HepG2 (cell line): ENCODE measurements around the gene SLC23A3. TPM values are rescaled to one million over a fixed set of nuclear protein-coding genes. Genes with fewer than 3 reads are reported as not detected.
A peak's percentile ranks its signal among the peaks of the same experiment; 100 is the strongest.

Experiments
- CCAR2 ChIP-seq: fragments of 200-400 bp; formaldehyde crosslinking; optimal IDR thresholded peaks from 2 replicates; pipeline ENCODE3; 2018; ENCODE audit warnings: low read depth, mild to moderate bottlenecking, low read length, moderate library complexity
- CREB1 ChIP-seq, 2 experiments: fragments of 450-650 bp in 1 of 2; IDR thresholded peaks; 2 replicates each; pipeline ENCODE4 v1.6.1; 2016 to 2017; ENCODE audit warnings: control low read depth in 1 of 2, mild to moderate bottlenecking in 1 of 2, missing compliant biosample characterization in 1 of 2, missing genetic modification characterization in 1 of 2
- ELF3 ChIP-seq: IDR thresholded peaks from 2 replicates; pipeline ENCODE4 v1.6.1; 2016; ENCODE audit warnings: missing genetic modification reagents, missing compliant biosample characterization
- EP300 ChIP-seq, 3 experiments: sonication (generic) in 1 of 3; formaldehyde crosslinking in 1 of 3; IDR thresholded peaks; 2 replicates each; pipeline versions ENCODE4 v1.5.1 to v1.6.1; 2011 to 2020; ENCODE audit warnings: low read depth in 2 of 3, low read length in 2 of 3, borderline replicate concordance in 1 of 3, improper control_type of control experiment in 1 of 3, mild to moderate bottlenecking in 1 of 3, missing genetic modification reagents in 1 of 3, moderate library complexity in 1 of 3
- FOXJ3 ChIP-seq: sonication (generic); formaldehyde crosslinking; IDR thresholded peaks from 2 replicates; pipeline ENCODE4 v1.4.0; 2020; ENCODE audit warnings: missing genetic modification reagents, mild to moderate bottlenecking, borderline replicate concordance
- GFI1 ChIP-seq: sonication (generic); formaldehyde crosslinking; IDR thresholded peaks from 2 replicates; pipeline ENCODE4 v1.5.0; 2020; ENCODE audit warnings: missing genetic modification reagents, mild to moderate bottlenecking, borderline replicate concordance
- HES4 ChIP-seq: sonication (generic); formaldehyde crosslinking; IDR thresholded peaks from 2 replicates; pipeline ENCODE4 v1.9.0; 2021; ENCODE audit warnings: mild to moderate bottlenecking, missing genetic modification reagents, borderline replicate concordance
- JARID2 ChIP-seq: sonication (generic); formaldehyde crosslinking; IDR thresholded peaks from 2 replicates; pipeline ENCODE4 v1.8.1; 2023; ENCODE audit warnings: missing genetic modification reagents, inconsistent platforms; ENCODE audit not compliant: insufficient replicate concordance
- JUNB ChIP-seq: sonication (generic); formaldehyde crosslinking; IDR thresholded peaks from 2 replicates; pipeline ENCODE4 v1.8.0; 2022; ENCODE audit warnings: missing genetic modification reagents, mild to moderate bottlenecking, borderline replicate concordance
- MAZ ChIP-seq, 2 experiments: sonication (generic) in 1 of 2; formaldehyde crosslinking in 1 of 2; IDR thresholded peaks; 2 replicates each; pipeline versions ENCODE4 v1.5.0 to v1.6.1; 2012 to 2020; ENCODE audit warnings: low read depth in 2 of 2, mild to moderate bottlenecking in 2 of 2, borderline replicate concordance in 1 of 2, improper control_type of control experiment in 1 of 2, low read length in 1 of 2, missing genetic modification reagents in 1 of 2, moderate library complexity in 1 of 2
- NCOA5 ChIP-seq: sonication (generic); formaldehyde crosslinking; IDR thresholded peaks from 2 replicates; pipeline ENCODE4 v1.4.0; 2020; ENCODE audit warnings: missing genetic modification reagents
- NCOR1 ChIP-seq: fragments of 200-600 bp; sonication (generic); IDR thresholded peaks from 2 replicates; pipeline ENCODE4 v1.7.0; 2017; ENCODE audit warnings: antibody characterized with exemption, low read length, borderline replicate concordance
- NR2C2 ChIP-seq: sonication (generic); formaldehyde crosslinking; IDR thresholded peaks from 2 replicates; pipeline ENCODE4 v1.4.0; 2020; ENCODE audit warnings: missing genetic modification reagents, mild to moderate bottlenecking, moderate library complexity, borderline replicate concordance
- SMAD3 ChIP-seq: sonication (generic); formaldehyde crosslinking; IDR thresholded peaks from 2 replicates; pipeline ENCODE4 v1.4.0; 2020; ENCODE audit warnings: missing genetic modification reagents
- SRY ChIP-seq: sonication (generic); formaldehyde crosslinking; IDR thresholded peaks from 2 replicates; pipeline ENCODE4 v1.8.0; 2022; ENCODE audit warnings: mild to moderate bottlenecking, missing genetic modification reagents
- TBX2 ChIP-seq: sonication (generic); formaldehyde crosslinking; IDR thresholded peaks from 2 replicates; pipeline ENCODE4 v1.5.0; 2020; ENCODE audit warnings: missing genetic modification reagents, mild to moderate bottlenecking, borderline replicate concordance
- ZNF234 ChIP-seq: sonication (generic); formaldehyde crosslinking; conservative IDR thresholded peaks from 2 replicates; pipeline ENCODE4 v1.5.1; 2020; ENCODE audit warnings: mild to moderate bottlenecking, missing genetic modification reagents
- ZNF263 ChIP-seq: sonication (generic); formaldehyde crosslinking; IDR thresholded peaks from 2 replicates; pipeline ENCODE4 v1.4.0; 2020; ENCODE audit warnings: missing genetic modification reagents
- ZNF275 ChIP-seq: sonication (generic); formaldehyde crosslinking; IDR thresholded peaks from 2 replicates; pipeline ENCODE4 v1.8.0; 2022; ENCODE audit warnings: missing genetic modification reagents, mild to moderate bottlenecking, inconsistent platforms, borderline replicate concordance
- ZNF703 ChIP-seq: sonication (generic); formaldehyde crosslinking; IDR thresholded peaks from 2 replicates; pipeline ENCODE4 v1.5.1; 2020; ENCODE audit warnings: missing genetic modification reagents, mild to moderate bottlenecking, moderate library complexity, borderline replicate concordance
- ZNF749 ChIP-seq: sonication (generic); formaldehyde crosslinking; IDR thresholded peaks from 2 replicates; pipeline ENCODE4 v1.8.0; 2022; ENCODE audit warnings: mild to moderate bottlenecking, missing genetic modification reagents, moderate library complexity, borderline replicate concordance
- ZNF784 ChIP-seq: sonication (generic); formaldehyde crosslinking; IDR thresholded peaks from 2 replicates; pipeline ENCODE4 v1.5.1; 2020; ENCODE audit warnings: missing genetic modification reagents, mild to moderate bottlenecking, borderline replicate concordance
- ZNF878 ChIP-seq: sonication (generic); formaldehyde crosslinking; IDR thresholded peaks from 2 replicates; pipeline ENCODE4 v1.8.1; 2023; ENCODE audit warnings: mild to moderate bottlenecking, missing genetic modification reagents, moderate library complexity
- polyA plus RNA-seq, 8 experiments: library from polyadenylated mRNA; depleted of rRNA in 3 of 8; stranded (reverse) in 7 of 8; unstranded in 1 of 8; fragments of >200 nt; fragmentation: Illumina TruSeq in 4 of 8; extraction: Trizol in 4 of 8; gene quantifications; 2 replicates each; pipeline versions ENCODE4 v1.2.1 to v1.2.3, GENCODE V29; 2011 to 2016; ENCODE audit warnings: low read depth in 4 of 8, missing spikeins in 1 of 8, mixed read lengths in 1 of 8; ENCODE audit not compliant: insufficient read depth in 1 of 8
- total RNA-seq, 5 experiments: library from RNA; depleted of rRNA; stranded (reverse); fragments of >200 nt; fragmentation: Illumina TruSeq; extraction: Trizol; gene quantifications; 2 replicates each; pipeline ENCODE4 v1.2.3, GENCODE V29; 2016; ENCODE audit warnings: low read depth in 1 of 5
- TF ChIP-seq, protein P1 (sequence below): sonication (generic); formaldehyde crosslinking; IDR thresholded peaks from 2 replicates; pipeline ENCODE4 v1.5.0; 2020; ENCODE audit warnings: mild to moderate bottlenecking, missing genetic modification reagents, moderate library complexity

Gene SLC23A3
- total and polyA plus RNA-seq, 2 of the 13 experiments (the other 11 are each of a cell fraction or from before 2014, with no cell fraction given) = 0.38 to 0.78 TPM

DNA sequence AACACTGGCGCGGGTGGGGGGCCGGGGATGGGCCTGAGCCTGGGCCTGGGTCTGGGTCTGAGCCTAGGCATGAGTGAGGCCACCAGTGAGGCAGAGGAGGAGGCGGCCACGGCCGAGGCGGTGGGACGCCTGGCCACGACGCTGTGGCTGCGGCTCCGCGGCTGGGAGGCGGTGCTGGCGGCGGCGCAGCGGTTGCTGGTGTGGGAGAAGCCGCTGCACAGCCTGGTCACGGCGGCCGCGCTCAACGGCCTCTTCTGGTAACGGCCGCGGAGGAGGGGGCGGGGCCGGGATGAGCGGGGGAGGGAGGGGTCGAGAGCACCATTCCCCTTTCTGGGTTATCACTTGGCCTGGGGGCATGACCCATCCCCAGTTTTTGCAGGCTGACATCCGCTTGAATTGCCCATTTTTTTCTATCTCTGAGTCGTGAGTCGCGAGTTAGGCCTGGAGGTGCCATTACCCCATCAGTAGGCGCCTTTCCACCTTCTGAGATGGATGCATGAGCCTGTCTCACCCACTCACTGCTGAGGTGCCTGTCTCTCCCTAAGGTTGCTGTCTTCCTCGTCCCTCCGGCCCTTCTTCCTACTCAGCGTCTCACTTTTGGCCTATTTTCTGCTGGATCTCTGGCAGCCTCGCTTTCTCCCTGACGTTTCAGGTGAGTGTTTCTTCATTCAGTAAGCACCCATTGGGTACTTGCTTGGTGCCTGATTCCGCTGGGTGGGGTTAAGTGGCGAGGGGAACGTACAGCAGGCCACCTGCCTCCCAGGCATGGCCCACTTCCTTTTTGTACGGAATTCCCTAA is 8.7 kb upstream of the SLC23A3 start (continued):
- 0 out of 2 replicates have a peak, but pooled peaks have one; percentile 1 for TF ChIP-seq NR2C2 (CRISPR knock-in tag)
- no peak for TF ChIP-seq JUNB (CRISPR knock-in tag)
- no peak for TF ChIP-seq NCOA5
- peak; percentile 28; the same call in 1 of the 2 replicates for TF ChIP-seq TBX2 (CRISPR knock-in tag)
- no peak for TF ChIP-seq ZNF263
- TF ChIP-seq FOXJ3 (CRISPR knock-in tag) = no peak
- TF ChIP-seq EP300 (IDR thresholded peaks at IDR 0.05; ENCODE audit: low read depth in 2 of 2, low read length in 2 of 2) = no peak
- TF ChIP-seq EP300 (CRISPR knock-in tag; IDR thresholded peaks at IDR 0.05; ENCODE audit: borderline replicate concordance) = no peak
- TF ChIP-seq ZNF234 = no peak
- TF ChIP-seq CCAR2 = no peak
- no peak for TF ChIP-seq MAZ (IDR thresholded peaks at IDR 0.05; ENCODE audit: borderline replicate concordance, low read depth, low read length)
- 0 out of 2 replicates have a peak, but pooled peaks have one; percentile 40 for TF ChIP-seq MAZ (CRISPR knock-in tag; IDR thresholded peaks at IDR 0.05; ENCODE audit: low read depth)
- no peak for TF ChIP-seq SMAD3 (CRISPR knock-in tag)
- TF ChIP-seq, protein P1, sequence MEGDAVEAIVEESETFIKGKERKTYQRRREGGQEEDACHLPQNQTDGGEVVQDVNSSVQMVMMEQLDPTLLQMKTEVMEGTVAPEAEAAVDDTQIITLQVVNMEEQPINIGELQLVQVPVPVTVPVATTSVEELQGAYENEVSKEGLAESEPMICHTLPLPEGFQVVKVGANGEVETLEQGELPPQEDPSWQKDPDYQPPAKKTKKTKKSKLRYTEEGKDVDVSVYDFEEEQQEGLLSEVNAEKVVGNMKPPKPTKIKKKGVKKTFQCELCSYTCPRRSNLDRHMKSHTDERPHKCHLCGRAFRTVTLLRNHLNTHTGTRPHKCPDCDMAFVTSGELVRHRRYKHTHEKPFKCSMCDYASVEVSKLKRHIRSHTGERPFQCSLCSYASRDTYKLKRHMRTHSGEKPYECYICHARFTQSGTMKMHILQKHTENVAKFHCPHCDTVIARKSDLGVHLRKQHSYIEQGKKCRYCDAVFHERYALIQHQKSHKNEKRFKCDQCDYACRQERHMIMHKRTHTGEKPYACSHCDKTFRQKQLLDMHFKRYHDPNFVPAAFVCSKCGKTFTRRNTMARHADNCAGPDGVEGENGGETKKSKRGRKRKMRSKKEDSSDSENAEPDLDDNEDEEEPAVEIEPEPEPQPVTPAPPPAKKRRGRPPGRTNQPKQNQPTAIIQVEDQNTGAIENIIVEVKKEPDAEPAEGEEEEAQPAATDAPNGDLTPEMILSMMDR (CRISPR knock-in tag) = no peak
- no peak for TF ChIP-seq ZNF749 (CRISPR knock-in tag)
- TF ChIP-seq ZNF784 (CRISPR knock-in tag) = no peak
- TF ChIP-seq JARID2 (CRISPR knock-in tag) = no peak
- TF ChIP-seq ZNF878 (CRISPR knock-in tag) = no peak
- no peak; the same call in 1 of the 2 replicates for TF ChIP-seq GFI1 (CRISPR knock-in tag)
- no peak for TF ChIP-seq ZNF275 (CRISPR knock-in tag)
- no peak for TF ChIP-seq CREB1 (IDR thresholded peaks at IDR 0.05)
- no peak for TF ChIP-seq CREB1 (CRISPR knock-in tag; IDR thresholded peaks at IDR 0.05)
- TF ChIP-seq ZNF703 (CRISPR knock-in tag) = no peak
- TF ChIP-seq NCOR1 = no peak; the same call in 1 of the 2 replicates
- TF ChIP-seq ELF3 (CRISPR knock-in tag) = no peak
- TF ChIP-seq HES4 (CRISPR knock-in tag) = no peak
- TF ChIP-seq SRY (CRISPR knock-in tag) = no peak; the same call in 1 of the 2 replicates
